SK-N-SH treated with all-trans-retinoic acid at 6 μM for 48 hours (cell line): ENCODE measurements around the gene TRAPPC4.

Source experiments
- ATAC-seq: fragments of 200-7000 bp; cut with Tn5 transposase; 3 replicates; pipeline ENCODE4 v1.9.1; 2020; ENCODE audit warnings: mild to moderate bottlenecking, moderate library complexity
- BACH2 ChIP-seq: fragments of 250-450 bp; sonication (Bioruptor Pico); IDR thresholded peaks from 2 replicates; pipeline ENCODE4 v1.9.0; 2021; ENCODE audit warnings: mild to moderate bottlenecking, borderline replicate concordance
- CREB5 ChIP-seq: fragments of 250-450 bp; sonication (Bioruptor Pico); IDR thresholded peaks from 2 replicates; pipeline ENCODE4 v1.5.1; 2020; ENCODE audit warnings: low read depth, mild to moderate bottlenecking, moderate library complexity
- CSRNP3 ChIP-seq: fragments of 250-450 bp; sonication (Bioruptor Pico); IDR thresholded peaks from 2 replicates; pipeline ENCODE4 v1.5.1; 2021; ENCODE audit warnings: mild to moderate bottlenecking, moderate library complexity
- GLIS3 ChIP-seq: fragments of 250-450 bp; sonication (Bioruptor Pico); IDR thresholded peaks from 2 replicates; pipeline ENCODE4 v1.5.0; 2020; ENCODE audit warnings: mild to moderate bottlenecking, moderate library complexity
- ISL1 ChIP-seq: fragments of 250-450 bp; sonication (Bioruptor Pico); IDR thresholded peaks from 2 replicates; pipeline ENCODE4 v2.1.2; 2022; ENCODE audit warnings: mild to moderate bottlenecking, moderate library complexity
- OSR1 ChIP-seq: fragments of 250-450 bp; sonication (Bioruptor Pico); IDR thresholded peaks from 2 replicates; pipeline ENCODE4 v1.8.0; 2022; ENCODE audit warnings: moderate library complexity, mild to moderate bottlenecking, inconsistent platforms
- POU6F1 ChIP-seq: fragments of 250-450 bp; sonication (Bioruptor Pico); IDR thresholded peaks from 2 replicates; pipeline ENCODE4 v1.8.0; 2021; ENCODE audit warnings: low read depth, mild to moderate bottlenecking, moderate library complexity, borderline replicate concordance
- PPARA ChIP-seq: fragments of 250-450 bp; sonication (Bioruptor Pico); IDR thresholded peaks from 2 replicates; pipeline ENCODE4 v1.5.0; 2020; ENCODE audit warnings: mild to moderate bottlenecking, borderline replicate concordance
- RARB ChIP-seq: fragments of 250-450 bp; sonication (Bioruptor Pico); IDR thresholded peaks from 2 replicates; pipeline ENCODE4 v1.8.0; 2021; ENCODE audit warnings: mild to moderate bottlenecking, moderate library complexity
- TCF4 ChIP-seq: fragments of 250-450 bp; sonication (Bioruptor Pico); IDR thresholded peaks from 2 replicates; pipeline ENCODE4 v1.8.0; 2021; ENCODE audit warnings: mild to moderate bottlenecking, moderate library complexity, borderline replicate concordance
- TOX ChIP-seq: fragments of 250-450 bp; sonication (Bioruptor Pico); IDR thresholded peaks from 2 replicates; pipeline ENCODE4 v1.8.0; 2021; ENCODE audit warnings: mild to moderate bottlenecking, moderate library complexity, borderline replicate concordance
- TSHZ2 ChIP-seq: fragments of 250-450 bp; sonication (Bioruptor Pico); IDR thresholded peaks from 2 replicates; pipeline ENCODE4 v1.5.0; 2020; ENCODE audit warnings: mild to moderate bottlenecking, moderate library complexity
- ZC3H10 ChIP-seq: fragments of 250-450 bp; sonication (Bioruptor Pico); IDR thresholded peaks from 2 replicates; pipeline ENCODE4 v1.5.1; 2021; ENCODE audit warnings: mild to moderate bottlenecking, moderate library complexity
- ZFP3 ChIP-seq: fragments of 250-450 bp; sonication (Bioruptor Pico); IDR thresholded peaks from 2 replicates; pipeline ENCODE4 v1.5.0; 2020; ENCODE audit warnings: mild to moderate bottlenecking, moderate library complexity
- ZFP30 ChIP-seq: fragments of 450-650 bp; formaldehyde crosslinking; IDR thresholded peaks from 2 replicates; pipeline ENCODE4 v1.5.0; 2022; ENCODE audit warnings: mild to moderate bottlenecking, moderate library complexity
- ZNF565 ChIP-seq: fragments of 450-650 bp; formaldehyde crosslinking; conservative IDR thresholded peaks from 2 replicates; pipeline ENCODE4 v1.5.0; 2020; ENCODE audit warnings: low read depth, mild to moderate bottlenecking, moderate library complexity
- ZNF70 ChIP-seq: fragments of 450-650 bp; formaldehyde crosslinking; IDR thresholded peaks from 2 replicates; pipeline ENCODE4 v1.5.0; 2020; ENCODE audit warnings: mild to moderate bottlenecking, moderate library complexity
- ZNF8 ChIP-seq: fragments of 450-650 bp; formaldehyde crosslinking; IDR thresholded peaks from 2 replicates; pipeline ENCODE4 v1.5.0; 2020; ENCODE audit warnings: mild to moderate bottlenecking, moderate library complexity

Gene TRAPPC4

GRCh38 chr11:119052163-119052814 is 33.7 kb downstream of the TRAPPC4 start (continued):
- TF ChIP-seq CREB5 (CRISPR knock-in tag) (no peak), PPARA (CRISPR knock-in tag) (no peak), TOX (CRISPR knock-in tag) (no peak)
- TF ChIP-seq, all 23 proteins: peak for 0

- no peak for ATAC-seq
- no peak for TF ChIP-seq TOX (CRISPR knock-in tag)
- TF ChIP-seq ZC3H10 (CRISPR knock-in tag): no peak
- no peak for TF ChIP-seq BACH2 (CRISPR knock-in tag)
- no peak for TF ChIP-seq ZNF70 (CRISPR knock-in tag)
- no peak for TF ChIP-seq ZFP30 (CRISPR knock-in tag)
- TF ChIP-seq TSHZ2 (CRISPR knock-in tag): no peak
- TF ChIP-seq OSR1 (CRISPR knock-in tag): no peak
- TF ChIP-seq RARB: no peak
- TF ChIP-seq, all 23 proteins: peak for 0
These were observed 35.9 kb downstream of the TRAPPC4 start for GRCh38 chr11:119054418-119054817.

- peak; percentile 31 for ATAC-seq
- no peak for TF ChIP-seq GLIS3 (CRISPR knock-in tag)
- TF ChIP-seq ZFP3 (CRISPR knock-in tag): no peak
- TF ChIP-seq ZNF8 (CRISPR knock-in tag): no peak
- TF ChIP-seq BACH2 (CRISPR knock-in tag): no peak
- TF ChIP-seq OSR1 (CRISPR knock-in tag): no peak
- no peak for TF ChIP-seq TCF4 (CRISPR knock-in tag)
- no peak for TF ChIP-seq TSHZ2 (CRISPR knock-in tag)
- no peak for TF ChIP-seq PPARA (CRISPR knock-in tag)
- TF ChIP-seq ZFP30 (CRISPR knock-in tag): no peak
These were observed 37.3 kb downstream of the TRAPPC4 start for GRCh38 chr11:119055901-119056300.

GRCh38 chr11:119056421-119056999 is 37.9 kb downstream of the TRAPPC4 start:
- TF ChIP-seq ZFP30 (CRISPR knock-in tag) (no peak), ISL1 (no peak), ZNF565 (CRISPR knock-in tag) (no peak), PPARA (CRISPR knock-in tag) (no peak), POU6F1 (CRISPR knock-in tag) (no peak), CSRNP3 (CRISPR knock-in tag) (no peak), CREB5 (CRISPR knock-in tag) (no peak), TSHZ2 (CRISPR knock-in tag) (no peak), BACH2 (CRISPR knock-in tag) (no peak), ZC3H10 (CRISPR knock-in tag) (no peak)
- peak; percentile 52 for ATAC-seq
